HG02852 (cell line): ENCODE results near the gene QPCT.
"Not testable (repeated sequence)": the region's sequence is repeated elsewhere in the genome, so short reads cannot be mapped to it uniquely, and the experiment has no call there.

Experiments used
- ATAC-seq: cut with Tn5 transposase; IDR thresholded peaks from one replicate; pipeline ENCODE4 v1.9.1; 2021; ENCODE audit warnings: mild to moderate bottlenecking, moderate library complexity; ENCODE audit not compliant: unreplicated experiment

Gene QPCT

GRCh38 chr2:37344453-37345361 is at the start of gene QPCT:
QPCT (plus strand) TSS chr2:37344630; CDS start chr2:37344732, 102 bp downstream.
- ATAC-seq, result peak; percentile 64

- ATAC-seq, result not testable (repeated sequence)
Observed at GRCh38 chr2:37294858-37295257, 49.6 kb upstream of the QPCT start.

- ATAC-seq, result no peak
Observed at GRCh38 chr2:37295469-37296073, 48.9 kb upstream of the QPCT start.

- ATAC-seq, result no peak
Observed at GRCh38 chr2:37297632-37298031, 46.8 kb upstream of the QPCT start.

- no peak for ATAC-seq
Observed at GRCh38 chr2:37300146-37300545, 44.3 kb upstream of the QPCT start.

- ATAC-seq, result no peak
Observed at GRCh38 chr2:37300578-37300977, 43.9 kb upstream of the QPCT start.

- no peak for ATAC-seq
Observed at GRCh38 chr2:37301408-37301807, 43.0 kb upstream of the QPCT start.

GRCh38 chr2:37302701-37303252 is 41.7 kb upstream of the QPCT start:
- ATAC-seq, result no peak

- no peak for ATAC-seq
Observed at GRCh38 chr2:37306024-37306423, 38.4 kb upstream of the QPCT start.

GRCh38 chr2:37307500-37307899 is 36.9 kb upstream of the QPCT start:
- ATAC-seq, result no peak

GRCh38 chr2:37315364-37315763 is 29.1 kb upstream of the QPCT start:
- ATAC-seq, result no peak

- ATAC-seq, result no peak
Observed at GRCh38 chr2:37316181-37316580, 28.2 kb upstream of the QPCT start.

GRCh38 chr2:37317746-37318145 is 26.7 kb upstream of the QPCT start:
- no peak for ATAC-seq

- ATAC-seq, result peak; percentile 84
Observed at GRCh38 chr2:37318401-37318800, 26.0 kb upstream of the QPCT start.

- ATAC-seq, result no peak
Observed at GRCh38 chr2:37319754-37320609, 24.4 kb upstream of the QPCT start.

GRCh38 chr2:37321029-37321682 is 23.3 kb upstream of the QPCT start:
- no peak for ATAC-seq

GRCh38 chr2:37322368-37322767 is 22.1 kb upstream of the QPCT start:
- ATAC-seq, result no peak

GRCh38 chr2:37323176-37323780 is 21.2 kb upstream of the QPCT start:
- no peak for ATAC-seq

GRCh38 chr2:37323781-37324535 is 20.5 kb upstream of the QPCT start:
- ATAC-seq, result peak; percentile 30

GRCh38 chr2:37324536-37324785 is 20.0 kb upstream of the QPCT start:
- ATAC-seq, result no peak
